ENCODE results near the gene FMNL2. TPM values are rescaled to one million over a fixed set of nuclear protein-coding genes. Genes with fewer than 3 reads are reported as not detected.

The FMNL2 gene
- total RNA-seq, 1 experiment from 2014 or later: 46.5 TPM

- Mint-ChIP-seq H3K27ac (ENCODE audit: unreplicated experiment) (peak overlapping the region; percentile 78), H3K4me1 (ENCODE audit: low read depth, unreplicated experiment) (peaks cover 41% of the 10 kb centered on the region), H3K9me3 (ENCODE audit: low read depth, unreplicated experiment) (no peaks in the 10 kb centered on the region), H3K36me3 (ENCODE audit: insufficient read depth, unreplicated experiment) (no peaks in the 10 kb centered on the region), H3K27me3 (ENCODE audit: unreplicated experiment) (no peaks in the 10 kb centered on the region), H3K4me3 (ENCODE audit: low read depth, unreplicated experiment) (no peak overlapping the region)
- intact Hi-C loops (cut with micrococcal nuclease; ENCODE audit: unreplicated experiment): no loop called here
- no peak for TF ChIP-seq CTCF (IDR thresholded peaks at IDR 0.05; ENCODE audit: unreplicated experiment)
- CTCF ChIA-PET: no interaction called here
- no TSS peak for BruUV-seq (replicated peaks)
- no peak for DNase-seq
Measured at GRCh38 chr2:152420363-152420762, 85.4 kb downstream of the FMNL2 start.

GRCh38 chr2:152420936-152421335 is 86.0 kb downstream of the FMNL2 start:
- DNase-seq: no peak
- H3K9me3 Mint-ChIP-seq (ENCODE audit: low read depth, unreplicated experiment): no peaks in the 10 kb centered on the region
- no peak overlapping the region for H3K4me3 Mint-ChIP-seq (ENCODE audit: low read depth, unreplicated experiment)
- peak overlapping the region; percentile 78 for H3K27ac Mint-ChIP-seq (ENCODE audit: unreplicated experiment)
- CTCF ChIA-PET: interaction anchor here (0.6 to 1.4 kb wide), 7 partner anchors 12 to 84 kb away, joined by 3 to 5 read pairs (median 3); no protein-coding TSS in a partner anchor
- H3K27me3 Mint-ChIP-seq (ENCODE audit: unreplicated experiment): no peaks in the 10 kb centered on the region
- no peaks in the 10 kb centered on the region for H3K36me3 Mint-ChIP-seq (ENCODE audit: insufficient read depth, unreplicated experiment)
- H3K4me1 Mint-ChIP-seq (ENCODE audit: low read depth, unreplicated experiment): peaks cover 41% of the 10 kb centered on the region
- intact Hi-C loops (cut with micrococcal nuclease; ENCODE audit: unreplicated experiment): no loop called here
- no peak for TF ChIP-seq CTCF (IDR thresholded peaks at IDR 0.05; ENCODE audit: unreplicated experiment)
- BruUV-seq (replicated peaks): no TSS peak

GRCh38 chr2:152421521-152422370 is 86.8 kb downstream of the FMNL2 start:
- Mint-ChIP-seq H3K4me1 (ENCODE audit: low read depth, unreplicated experiment) (peaks cover 41% of the 10 kb centered on the region), H3K4me3 (ENCODE audit: low read depth, unreplicated experiment) (no peak overlapping the region), H3K27ac (ENCODE audit: unreplicated experiment) (peak overlapping the region; percentile 63), H3K36me3 (ENCODE audit: insufficient read depth, unreplicated experiment) (no peaks in the 10 kb centered on the region), H3K27me3 (ENCODE audit: unreplicated experiment) (no peaks in the 10 kb centered on the region), H3K9me3 (ENCODE audit: low read depth, unreplicated experiment) (no peaks in the 10 kb centered on the region)
- TF ChIP-seq CTCF (IDR thresholded peaks at IDR 0.05; ENCODE audit: unreplicated experiment): no peak
- peak; percentile 66 for DNase-seq
- no TSS peak for BruUV-seq (replicated peaks)
- CTCF ChIA-PET: interaction anchor here (0.6 to 1.4 kb wide), 8 partner anchors 13 to 206 kb away, joined by 3 to 5 read pairs (median 3); no protein-coding TSS in a partner anchor
- intact Hi-C loops (cut with micrococcal nuclease; ENCODE audit: unreplicated experiment): no loop called here

GRCh38 chr2:152423684-152424083 is 88.7 kb downstream of the FMNL2 start:
- intact Hi-C loops (cut with micrococcal nuclease; ENCODE audit: unreplicated experiment): no loop called here
- Mint-ChIP-seq H3K27ac (ENCODE audit: unreplicated experiment) (no peak overlapping the region), H3K4me3 (ENCODE audit: low read depth, unreplicated experiment) (no peak overlapping the region), H3K36me3 (ENCODE audit: insufficient read depth, unreplicated experiment) (no peaks in the 10 kb centered on the region), H3K9me3 (ENCODE audit: low read depth, unreplicated experiment) (no peaks in the 10 kb centered on the region), H3K27me3 (ENCODE audit: unreplicated experiment) (no peaks in the 10 kb centered on the region), H3K4me1 (ENCODE audit: low read depth, unreplicated experiment) (peaks cover 52% of the 10 kb centered on the region)
- no peak for DNase-seq
- CTCF ChIA-PET: no interaction called here
- no peak for TF ChIP-seq CTCF (IDR thresholded peaks at IDR 0.05; ENCODE audit: unreplicated experiment)
- BruUV-seq (replicated peaks): no TSS peak

Data from Calu3 (cell line).